Measurements from ENCODE around the gene GPER1.

GPER1 gene

GRCh38 chr7:1101563-1102431, 13.9 kb downstream of the GPER1 start:
- no peaks in the 10 kb centered on the region for H3K4me1 ChIP-seq (ENCODE audit: control insufficient read depth, insufficient read depth, low read length)
- no peaks in the 10 kb centered on the region for H3K27me3 ChIP-seq (replicated peaks; ENCODE audit: control insufficient read depth, insufficient read depth, low read length)
- H3K9me3 ChIP-seq (ENCODE audit: control insufficient read depth, low read length), result no peaks in the 10 kb centered on the region
- no peak overlapping the region for H3K9ac ChIP-seq (ENCODE audit: low read length)
- no peak for DNase-seq (ENCODE audit: low read depth)
- no peak overlapping the region for H3K4me3 ChIP-seq (ENCODE audit: low read length)
- H3K36me3 ChIP-seq (ENCODE audit: control insufficient read depth, insufficient read depth, low read length, severe bottlenecking), result no peaks in the 10 kb centered on the region

- no peaks in the 10 kb centered on the region for H3K36me3 ChIP-seq (ENCODE audit: control insufficient read depth, insufficient read depth, low read length, severe bottlenecking)
- H3K9me3 ChIP-seq (ENCODE audit: control insufficient read depth, low read length), result no peaks in the 10 kb centered on the region
- DNase-seq (ENCODE audit: low read depth), result no peak
- H3K9ac ChIP-seq (ENCODE audit: low read length), result no peak overlapping the region
- no peak overlapping the region for H3K4me3 ChIP-seq (ENCODE audit: low read length)
- no peaks in the 10 kb centered on the region for H3K27me3 ChIP-seq (replicated peaks; ENCODE audit: control insufficient read depth, insufficient read depth, low read length)
- no peaks in the 10 kb centered on the region for H3K4me1 ChIP-seq (ENCODE audit: control insufficient read depth, insufficient read depth, low read length)
Observed at GRCh38 chr7:1103009-1103788, 15.3 kb downstream of the GPER1 start.

GRCh38 chr7:1103789-1104515, 16.0 kb downstream of the GPER1 start:
- Histone ChIP-seq H3K27me3 (replicated peaks; ENCODE audit: control insufficient read depth, insufficient read depth, low read length) (no peaks in the 10 kb centered on the region), H3K9ac (ENCODE audit: low read length) (no peak overlapping the region), H3K36me3 (ENCODE audit: control insufficient read depth, insufficient read depth, low read length, severe bottlenecking) (no peaks in the 10 kb centered on the region), H3K9me3 (ENCODE audit: control insufficient read depth, low read length) (no peaks in the 10 kb centered on the region), H3K4me3 (ENCODE audit: low read length) (no peak overlapping the region), H3K4me1 (ENCODE audit: control insufficient read depth, insufficient read depth, low read length) (no peaks in the 10 kb centered on the region)
- no peak for DNase-seq (ENCODE audit: low read depth)

GRCh38 chr7:1104516-1105179, 16.7 kb downstream of the GPER1 start:
- no peaks in the 10 kb centered on the region for H3K9me3 ChIP-seq (ENCODE audit: control insufficient read depth, low read length)
- no peak overlapping the region for H3K4me3 ChIP-seq (ENCODE audit: low read length)
- H3K4me1 ChIP-seq (ENCODE audit: control insufficient read depth, insufficient read depth, low read length), result no peaks in the 10 kb centered on the region
- DNase-seq (ENCODE audit: low read depth), result no peak
- H3K36me3 ChIP-seq (ENCODE audit: control insufficient read depth, insufficient read depth, low read length, severe bottlenecking), result no peaks in the 10 kb centered on the region
- no peak overlapping the region for H3K9ac ChIP-seq (ENCODE audit: low read length)
- H3K27me3 ChIP-seq (replicated peaks; ENCODE audit: control insufficient read depth, insufficient read depth, low read length), result no peaks in the 10 kb centered on the region

- Histone ChIP-seq H3K9ac (ENCODE audit: low read length) (no peak overlapping the region), H3K4me1 (ENCODE audit: control insufficient read depth, insufficient read depth, low read length) (no peaks in the 10 kb centered on the region), H3K36me3 (ENCODE audit: control insufficient read depth, insufficient read depth, low read length, severe bottlenecking) (no peaks in the 10 kb centered on the region), H3K9me3 (ENCODE audit: control insufficient read depth, low read length) (no peaks in the 10 kb centered on the region), H3K27me3 (replicated peaks; ENCODE audit: control insufficient read depth, insufficient read depth, low read length) (no peaks in the 10 kb centered on the region), H3K4me3 (ENCODE audit: low read length) (no peak overlapping the region)
- DNase-seq (ENCODE audit: low read depth), result no peak
Observed at GRCh38 chr7:1105189-1105588, 17.3 kb downstream of the GPER1 start.

- H3K9ac ChIP-seq (ENCODE audit: low read length), result no peak overlapping the region
- H3K4me3 ChIP-seq (ENCODE audit: low read length), result no peak overlapping the region
- H3K36me3 ChIP-seq (ENCODE audit: control insufficient read depth, insufficient read depth, low read length, severe bottlenecking), result no peaks in the 10 kb centered on the region
- DNase-seq (ENCODE audit: low read depth), result no peak
- no peaks in the 10 kb centered on the region for H3K9me3 ChIP-seq (ENCODE audit: control insufficient read depth, low read length)
- no peaks in the 10 kb centered on the region for H3K4me1 ChIP-seq (ENCODE audit: control insufficient read depth, insufficient read depth, low read length)
- H3K27me3 ChIP-seq (replicated peaks; ENCODE audit: control insufficient read depth, insufficient read depth, low read length), result no peaks in the 10 kb centered on the region
Observed at GRCh38 chr7:1106063-1106792, 18.3 kb downstream of the GPER1 start.

- Histone ChIP-seq H3K4me1 (ENCODE audit: control insufficient read depth, insufficient read depth, low read length) (no peaks in the 10 kb centered on the region), H3K4me3 (ENCODE audit: low read length) (no peak overlapping the region), H3K9ac (ENCODE audit: low read length) (no peak overlapping the region), H3K27me3 (replicated peaks; ENCODE audit: control insufficient read depth, insufficient read depth, low read length) (no peaks in the 10 kb centered on the region), H3K9me3 (ENCODE audit: control insufficient read depth, low read length) (no peaks in the 10 kb centered on the region), H3K36me3 (ENCODE audit: control insufficient read depth, insufficient read depth, low read length, severe bottlenecking) (no peaks in the 10 kb centered on the region)
- DNase-seq (ENCODE audit: low read depth), result no peak
Observed at GRCh38 chr7:1106793-1107421, 19.0 kb downstream of the GPER1 start.

- no peaks in the 10 kb centered on the region for H3K36me3 ChIP-seq (ENCODE audit: control insufficient read depth, insufficient read depth, low read length, severe bottlenecking)
- H3K4me1 ChIP-seq (ENCODE audit: control insufficient read depth, insufficient read depth, low read length), result no peaks in the 10 kb centered on the region
- no peak overlapping the region for H3K4me3 ChIP-seq (ENCODE audit: low read length)
- H3K27me3 ChIP-seq (replicated peaks; ENCODE audit: control insufficient read depth, insufficient read depth, low read length), result no peaks in the 10 kb centered on the region
- no peak overlapping the region for H3K9ac ChIP-seq (ENCODE audit: low read length)
- no peak for DNase-seq (ENCODE audit: low read depth)
- no peaks in the 10 kb centered on the region for H3K9me3 ChIP-seq (ENCODE audit: control insufficient read depth, low read length)
Observed at GRCh38 chr7:1108264-1108920, 20.5 kb downstream of the GPER1 start.

- DNase-seq (ENCODE audit: low read depth), result no peak
- Histone ChIP-seq H3K4me1 (ENCODE audit: control insufficient read depth, insufficient read depth, low read length) (no peaks in the 10 kb centered on the region), H3K27me3 (replicated peaks; ENCODE audit: control insufficient read depth, insufficient read depth, low read length) (no peaks in the 10 kb centered on the region), H3K36me3 (ENCODE audit: control insufficient read depth, insufficient read depth, low read length, severe bottlenecking) (no peaks in the 10 kb centered on the region), H3K9me3 (ENCODE audit: control insufficient read depth, low read length) (no peaks in the 10 kb centered on the region), H3K9ac (ENCODE audit: low read length) (no peak overlapping the region), H3K4me3 (ENCODE audit: low read length) (no peak overlapping the region)
Observed at GRCh38 chr7:1109581-1110310, 21.8 kb downstream of the GPER1 start.

All from adipocyte (in vitro differentiated cells).